ENCODE results near the gene AVEN. TPM values are rescaled to one million over a fixed set of nuclear protein-coding genes. Genes with fewer than 3 reads are reported as not detected.

AVEN gene
- total and polyA plus RNA-seq, 2 experiments from 2014 or later = 7.7 to 10.3 TPM

- TF ChIP-seq ZNF114 (CRISPR knock-in tag; IDR thresholded peaks at IDR 0.05) (no peak), ETS1 (IDR thresholded peaks at IDR 0.05) (no peak), STAT1 (IDR thresholded peaks at IDR 0.05; ENCODE audit: unreplicated experiment) (no peak)
These were observed 128.3 kb downstream of the AVEN start (continued) for GRCh38 chr15:33910741-33911140.

GRCh38 chr15:33908406-33908805 is 130.6 kb downstream of the AVEN start:
- no peak overlapping the region for H3K4me3 ChIP-seq
- no peaks in the 10 kb centered on the region for H3K79me2 ChIP-seq (replicated peaks; ENCODE audit: insufficient read depth)
- H3F3A ChIP-seq (replicated peaks; ENCODE audit: low read depth) = no peaks in the 10 kb centered on the region
- DNase-seq (ENCODE audit: low spot score) (no peak), ATAC-seq (no peak)
- H3K27ac Mint-ChIP-seq = no peak overlapping the region
- H3K9me3 Mint-ChIP-seq = no peaks in the 10 kb centered on the region
- no peak overlapping the region for H3K27ac ChIP-seq (ENCODE audit: low read depth)
- H3K4me1 Mint-ChIP-seq = peaks cover 22% of the 10 kb centered on the region
- H3K36me3 Mint-ChIP-seq (ENCODE audit: low read depth) = no peaks in the 10 kb centered on the region
- peaks cover 17% of the 10 kb centered on the region; the same call in 1 of the 2 replicates for H3K4me1 ChIP-seq (ENCODE audit: insufficient read depth)
- no peak overlapping the region for H3K4me2 ChIP-seq
- H2AFZ ChIP-seq = no peak overlapping the region
- no peaks in the 10 kb centered on the region for H3K27me3 ChIP-seq (ENCODE audit: insufficient read depth)
- no peaks in the 10 kb centered on the region for H3K36me3 ChIP-seq (ENCODE audit: insufficient read depth)
- H4K20me1 ChIP-seq (replicated peaks; ENCODE audit: insufficient read depth) = no peaks in the 10 kb centered on the region
- H3K4me3 Mint-ChIP-seq = no peak overlapping the region
- no peaks in the 10 kb centered on the region for H3K27me3 Mint-ChIP-seq (ENCODE audit: insufficient read depth, low read depth, poor library complexity)
- no peaks in the 10 kb centered on the region for H3K9me2 ChIP-seq (ENCODE audit: insufficient read depth)
- TF ChIP-seq NANOG (IDR thresholded peaks at IDR 0.05; ENCODE audit: borderline replicate concordance) (no peak), STAT1 (IDR thresholded peaks at IDR 0.05; ENCODE audit: unreplicated experiment) (no peak), ETS1 (IDR thresholded peaks at IDR 0.05) (no peak), ZNF114 (CRISPR knock-in tag; IDR thresholded peaks at IDR 0.05) (no peak), ZNF331 (CRISPR knock-in tag; IDR thresholded peaks at IDR 0.05; ENCODE audit: low read depth) (no peak), CTCF (conservative IDR thresholded peaks at IDR 0.05; ENCODE audit: low read depth in 2 of 2) (no peak), JUNB (IDR thresholded peaks at IDR 0.05; ENCODE audit: unreplicated experiment) (no peak), EZH2 (IDR thresholded peaks at IDR 0.05; ENCODE audit: low read depth, unreplicated experiment) (no peak), REST (IDR thresholded peaks at IDR 0.05; ENCODE audit: unreplicated experiment) (no peak), POLR2AphosphoS5 (IDR thresholded peaks at IDR 0.05; ENCODE audit: low read depth) (no peak), ZNF462 (CRISPR knock-in tag; IDR thresholded peaks at IDR 0.05) (no peak), EZH2phosphoT487 (IDR thresholded peaks at IDR 0.05; ENCODE audit: unreplicated experiment) (no peak)

All from GM23338 (cell line).